K562 (cell line): ENCODE results near the gene SPATA6. TPM values are rescaled to one million over a fixed set of nuclear protein-coding genes. Genes with fewer than 3 reads are reported as not detected.

Experiments used
- ATAC-seq: fragments of 200-7000 bp; cut with Tn5 transposase; 3 replicates; pipeline ENCODE4 v1.9.1; 2020; ENCODE audit warnings: moderate library complexity
- BruUV-seq: library from RNA; stranded (reverse); fragments of 400-500 nt; replicated peaks from 2 replicates; lab custom pipeline; 2021; lab: Mats Ljungman, UMichigan
- CTCF ChIA-PET: fragments of 300-600 bp; formaldehyde crosslinking; extraction: SDS; loops from one replicate; lab custom pipeline; 2021; ENCODE audit warnings: low intra/inter-chr PET ratio; lab: Yijun Ruan, JAX
- POLR2A ChIA-PET: fragments of 300-600, 350-650 bp; sonication (Branson Sonifier 250); formaldehyde crosslinking; extraction: SDS; loops from one replicate; lab custom pipeline; 2021; ENCODE audit warnings: antibody characterized with exemption, inconsistent platforms; lab: Yijun Ruan, JAX
- DNase-seq, 4 experiments: peaks; one replicate each; pipeline versions ENCODE4 v3.0.0 to v3.0.0-alpha.2; 2011 to 2018; ENCODE audit warnings: low spot score in 3 of 4, mixed read lengths in 3 of 4; ENCODE audit errors: extremely low read depth in 1 of 4
- FAIRE-seq: peaks from 2 replicates; lab custom pipeline; 2011; peaks lifted over from hg19 to GRCh38; lab: Jason Lieb, UNC
- H2AFZ ChIP-seq: 2 replicates; pipeline ENCODE4 v1.6.0; 2011; ENCODE audit warnings: low read depth, low read length, control low read depth, inconsistent platforms
- H3K27ac ChIP-seq: fragments of 200-600 bp; 3 replicates; pipeline ENCODE4 v1.8.0; 2011; ENCODE audit warnings: low read depth, mild to moderate bottlenecking, control low read depth, inconsistent platforms, low read length, moderate library complexity, mixed read lengths; ENCODE audit errors: extremely low read depth
- H3K27me3 ChIP-seq, 2 experiments: fragments of 300-600 bp in 1 of 2; 2 replicates in 1 of 2; 3 replicates in 1 of 2; pipeline versions ENCODE4 v1.6.0 to v1.8.0; 2011; ENCODE audit warnings: inconsistent platforms in 2 of 2, low read length in 2 of 2, mild to moderate bottlenecking in 1 of 2, mixed read lengths in 1 of 2, moderate library complexity in 1 of 2; ENCODE audit not compliant: control insufficient read depth in 2 of 2, insufficient read depth in 2 of 2
- H3K36me3 ChIP-seq: fragments of 300-600 bp; 3 replicates; pipeline ENCODE4 v1.8.0; 2011; ENCODE audit warnings: mild to moderate bottlenecking, low read length, inconsistent platforms; ENCODE audit not compliant: control insufficient read depth, insufficient read depth
- H3K4me1 ChIP-seq, 2 experiments: fragments of 200-600 bp in 1 of 2; replicated peaks in 1 of 2; 2 replicates in 1 of 2; 3 replicates in 1 of 2; pipeline versions ENCODE4 v1.5.1 to v1.8.0; 2011; ENCODE audit warnings: inconsistent platforms in 2 of 2, low read length in 2 of 2, mild to moderate bottlenecking in 1 of 2, mixed read lengths in 1 of 2, moderate library complexity in 1 of 2; ENCODE audit not compliant: control insufficient read depth in 2 of 2, insufficient read depth in 2 of 2
- H3K4me2 ChIP-seq: 2 replicates; pipeline ENCODE4 v1.6.1; 2011; ENCODE audit warnings: low read length, control low read depth, inconsistent platforms, mixed read lengths; ENCODE audit not compliant: insufficient read depth
- H3K4me3 ChIP-seq: fragments of 200-600 bp; sonication (generic), shearing (Covaris generic); 2 replicates; pipeline ENCODE4 v1.5.1; 2016; ENCODE audit warnings: control low read depth, inconsistent platforms
- H3K79me2 ChIP-seq: fragments of 200-600 bp; 3 replicates; pipeline ENCODE4 v1.8.0; 2011; ENCODE audit warnings: low read length, inconsistent platforms; ENCODE audit not compliant: control insufficient read depth, insufficient read depth
- H3K9ac ChIP-seq, 2 experiments: 2 replicates each; pipeline versions ENCODE4 v1.6.0 to v1.6.1; 2011; ENCODE audit warnings: low read depth in 2 of 2, low read length in 2 of 2, control low read depth in 1 of 2, inconsistent platforms in 1 of 2, mild to moderate bottlenecking in 1 of 2, mixed read lengths in 1 of 2; ENCODE audit not compliant: insufficient read depth in 1 of 2
- H3K9me1 ChIP-seq: one replicate; pipeline ENCODE4 v1.6.0; 2011; ENCODE audit warnings: inconsistent platforms, mild to moderate bottlenecking, low read length, moderate library complexity; ENCODE audit not compliant: control insufficient read depth, insufficient read depth
- H3K9me3 ChIP-seq: replicated peaks from 2 replicates; pipeline ENCODE4 v1.5.1; 2011; ENCODE audit warnings: low read depth, low read length, inconsistent platforms; ENCODE audit not compliant: control insufficient read depth, insufficient read depth
- H4K20me1 ChIP-seq: replicated peaks from 2 replicates; pipeline ENCODE4 v1.6.1; 2011; ENCODE audit warnings: low read length, inconsistent platforms, mixed read lengths; ENCODE audit not compliant: control insufficient read depth, insufficient read depth
- ARNT ChIP-seq, 2 experiments: fragments of 450-650 bp; IDR thresholded peaks; 2 replicates each; pipeline ENCODE4 v1.6.1; 2016; ENCODE audit warnings: mild to moderate bottlenecking in 1 of 2
- HEY1 ChIP-seq: fragments of 250-450 bp; sonication (Bioruptor Pico); IDR thresholded peaks from 2 replicates; pipeline ENCODE4 v1.5.0; 2020; ENCODE audit warnings: mild to moderate bottlenecking, moderate library complexity, borderline replicate concordance
- KLF10 ChIP-seq: fragments of 250-450 bp; sonication (Bioruptor Pico); IDR thresholded peaks from 2 replicates; pipeline ENCODE4 v1.6.1; 2021; ENCODE audit warnings: matching md5 sums
- YBX1 ChIP-seq: fragments of 450-650 bp; IDR thresholded peaks from 2 replicates; pipeline ENCODE4 v1.7.1; 2016; ENCODE audit warnings: mild to moderate bottlenecking
- WGBS: fragments of 100-300 bp; shearing (Covaris generic); methylation state at CpG from one replicate; pipeline ENCODE4 v1.1.6; 2016; ENCODE audit warnings: low coverage, mixed read lengths; ENCODE audit not compliant: insufficient coverage; ENCODE audit errors: missing lambda C conversion rate; 5-methylcytosine and 5-hydroxymethylcytosine counted together
- in situ Hi-C: fragments of 300-500 bp; cut with MboI; formaldehyde crosslinking; loops from 4 replicates; pipeline ENCODE4 v1.15.0; 2018; ENCODE audit warnings: inconsistent platforms, mixed read lengths
- intact Hi-C: fragments of 100-400 bp; cut with micrococcal nuclease; formaldehyde crosslinking; loops from 2 replicates; pipeline ENCODE4 v1.14.2; 2022
- polyA plus RNA-seq, 8 experiments: library from polyadenylated mRNA; depleted of rRNA in 4 of 8; stranded (reverse) in 5 of 8; unstranded in 3 of 8; fragments of >200 nt; fragmentation: Nextera tagmentation in 2 of 8; fragmentation: Illumina TruSeq in 1 of 8; extraction: Ambion mirVana in 2 of 8; extraction: Trizol in 1 of 8; gene quantifications; 2 replicates each; pipeline versions ENCODE4 v1.2.1 to v1.2.3, GENCODE V29; 2011 to 2014; ENCODE audit warnings: inconsistent platforms in 1 of 8, missing spikeins in 1 of 8
- total RNA-seq, 7 experiments: library from RNA; depleted of rRNA in 6 of 7; stranded (reverse); fragments of >200 nt in 6 of 7; fragmentation: Illumina TruSeq in 2 of 7; extraction: Trizol in 2 of 7; gene quantifications; 2 replicates each; pipeline versions ENCODE4 v1.2.1 to v1.2.3, GENCODE V29; 2011 to 2021; ENCODE audit warnings: low replicate concordance in 1 of 7
- TF ChIP-seq, protein P1 (sequence below): fragments of 250-450 bp; sonication (Bioruptor Pico); IDR thresholded peaks from 2 replicates; pipeline ENCODE4 v1.8.0; 2022; ENCODE audit warnings: moderate library complexity, mild to moderate bottlenecking, inconsistent platforms

The SPATA6 gene
- total and polyA plus RNA-seq, 9 of the 15 experiments (the other 6 are each of a cell fraction or from before 2014, with no cell fraction given), result 0.01 to 0.91 (median 0.18) TPM

DNA sequence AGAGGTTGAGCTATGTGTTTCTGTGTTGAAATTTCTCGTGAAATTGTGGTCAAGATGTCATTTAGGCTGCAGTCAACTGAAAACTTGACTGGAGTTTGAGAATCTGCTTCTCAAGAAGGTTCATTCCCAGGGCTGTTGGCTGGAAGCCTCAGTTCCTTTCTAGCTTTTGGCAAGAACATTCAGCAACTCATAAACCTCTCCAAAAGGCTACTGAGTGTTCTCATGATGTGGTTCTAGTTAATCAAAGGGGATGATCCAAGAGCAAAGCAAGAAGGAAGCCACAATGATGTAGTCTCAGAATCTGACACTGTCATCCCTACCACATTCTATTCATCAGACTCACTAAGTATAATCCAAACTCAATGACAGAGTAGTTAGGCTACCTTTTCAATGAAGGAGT is 66.6 kb downstream of the SPATA6 start:
- no TSS peak for BruUV-seq
- H3K27ac ChIP-seq, result no peak overlapping the region
- in situ Hi-C loops (no loop called here), intact Hi-C loops (no loop called here)
- ChIA-PET CTCF (no interaction called here), POLR2A (no interaction called here)
- no peak overlapping the region for H3K4me3 ChIP-seq
- no peaks in the 10 kb centered on the region for H3K36me3 ChIP-seq
- H3K4me1 ChIP-seq, result no peaks in the 10 kb centered on the region
- FAIRE-seq, result no peak
- no peaks in the 10 kb centered on the region for H3K79me2 ChIP-seq
- H3K4me2 ChIP-seq, result no peak overlapping the region
- no peak overlapping the region for H2AFZ ChIP-seq
- no peaks in the 10 kb centered on the region; the same call in 1 of the 2 replicates for H3K9me3 ChIP-seq
- no peaks in the 10 kb centered on the region for H3K27me3 ChIP-seq
- H3K9ac ChIP-seq, result no peak overlapping the region
- 0% methylated on average over 1 of the region's 1 CpG for WGBS
- H4K20me1 ChIP-seq, result no peaks in the 10 kb centered on the region
- DNase-seq, result no peak
- no peak for ATAC-seq
- no peaks in the 10 kb centered on the region for H3K9me1 ChIP-seq
- TF ChIP-seq KLF10 (CRISPR knock-in tag) (no peak), HEY1 (CRISPR knock-in tag) (no peak), YBX1 (no peak)
- TF ChIP-seq, protein P1, sequence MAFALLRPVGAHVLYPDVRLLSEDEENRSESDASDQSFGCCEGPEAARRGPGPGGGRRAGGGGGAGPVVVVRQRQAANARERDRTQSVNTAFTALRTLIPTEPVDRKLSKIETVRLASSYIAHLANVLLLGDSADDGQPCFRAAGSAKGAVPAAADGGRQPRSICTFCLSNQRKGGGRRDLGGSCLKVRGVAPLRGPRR, result no peak

DNA sequence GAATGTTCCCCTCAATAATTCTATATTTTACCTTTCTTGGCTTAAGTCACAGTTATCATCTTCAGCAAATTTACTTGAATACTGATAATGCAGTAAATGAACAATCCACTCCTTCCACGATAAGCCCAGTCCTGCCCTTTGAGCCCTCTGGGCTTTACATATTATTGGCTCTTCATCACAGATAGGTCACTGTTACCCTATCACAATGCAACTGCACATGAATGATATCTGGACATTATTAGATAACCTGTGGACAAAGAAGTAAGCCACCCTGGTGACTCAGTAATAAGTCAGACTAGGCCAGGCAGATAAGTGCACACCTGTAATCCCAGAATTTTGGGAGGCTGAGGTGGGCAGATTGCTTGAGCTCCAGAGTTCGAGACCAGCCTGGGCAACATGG is 69.4 kb downstream of the SPATA6 start:
- Histone ChIP-seq H3K9me1 (no peaks in the 10 kb centered on the region), H2AFZ (no peak overlapping the region), H3K4me2 (no peak overlapping the region), H3K9ac (no peak overlapping the region), H4K20me1 (no peaks in the 10 kb centered on the region), H3K27me3 (no peaks in the 10 kb centered on the region), H3K79me2 (no peaks in the 10 kb centered on the region), H3K36me3 (no peaks in the 10 kb centered on the region), H3K4me3 (no peak overlapping the region), H3K4me1 (no peaks in the 10 kb centered on the region), H3K9me3 (no peaks in the 10 kb centered on the region; the same call in 1 of the 2 replicates), H3K27ac (no peak overlapping the region)
- no peak for TF ChIP-seq ARNT (IDR thresholded peaks at IDR 0.05)
- in situ Hi-C loops (no loop called here), intact Hi-C loops (no loop called here)
- FAIRE-seq (no peak), DNase-seq (no peak), ATAC-seq (no peak)
- ChIA-PET CTCF (no interaction called here), POLR2A (no interaction called here)
- BruUV-seq, result no TSS peak
- 3% methylated on average over 2 of the region's 2 CpGs for WGBS
